Prostate gland (tissue), 2 donors: ENCODE data around the gene TRPC4. TPM values are rescaled to one million over a fixed set of nuclear protein-coding genes. Genes with fewer than 3 reads are reported as not detected.
A peak's percentile ranks its signal among the peaks of the same experiment; 100 is the strongest.

Experiments
- DNase-seq: peaks from one replicate; pipeline ENCODE4 v3.0.0-alpha.2; 2019; ENCODE audit warnings: low spot score
- H3K27ac ChIP-seq, 2 donors: fragments of 200-600 bp; sonication (generic); 2 replicates each; pipeline ENCODE4 v1.5.1; 2017 to 2019
- H3K27me3 ChIP-seq: fragments of 200-600 bp; sonication (generic); replicated peaks from 2 replicates; pipeline ENCODE4 v1.5.1; 2019; ENCODE audit not compliant: insufficient read depth
- H3K36me3 ChIP-seq, 2 donors: fragments of 200-600 bp; sonication (generic); 1 replicate in 1 of 2; 2 replicates in 1 of 2; pipeline versions ENCODE4 v1.5.1 to v1.8.1; 2017 to 2019
- H3K4me1 ChIP-seq: fragments of 200-600 bp; sonication (generic); replicated peaks from 2 replicates; pipeline ENCODE4 v1.5.1; 2019
- H3K4me3 ChIP-seq, 2 donors: fragments of 200-600 bp; sonication (generic); 2 replicates each; pipeline ENCODE4 v1.5.1; 2017 to 2019
- H3K9me3 ChIP-seq: fragments of 200-600 bp; sonication (generic); 2 replicates; pipeline ENCODE4 v1.5.1; 2017
- CTCF ChIP-seq, 4 experiments: fragments of 200-600 bp in 2 of 4; fragments of 450-650 bp in 2 of 4; sonication (generic) in 2 of 4; IDR thresholded peaks; 1 replicate in 3 of 4; 2 replicates in 1 of 4; pipeline ENCODE4 v1.5.1; 2016 to 2019; ENCODE audit warnings: antibody characterized with exemption in 4 of 4, mild to moderate bottlenecking in 2 of 4, moderate library complexity in 2 of 4
- POLR2A ChIP-seq: fragments of 450-650 bp; IDR thresholded peaks from one replicate; pipeline ENCODE4 v1.6.1; 2016; ENCODE audit warnings: antibody characterized with exemption, mild to moderate bottlenecking
- POLR2AphosphoS5 ChIP-seq: sonication (generic); formaldehyde crosslinking; IDR thresholded peaks from one replicate; pipeline ENCODE4 v1.6.1; 2017; ENCODE audit warnings: antibody characterized with exemption
- WGBS: methylation state at CpG from one replicate; pipeline ENCODE4 v1.1.5; 2018; 5-methylcytosine and 5-hydroxymethylcytosine counted together
- intact Hi-C: fragments of 100-400 bp; cut with DNase I; formaldehyde crosslinking; loops from one replicate; pipeline ENCODE4 v1.14.2; 2022
- total RNA-seq, 2 donors: library from RNA; depleted of rRNA; stranded (reverse); fragments of >200 nt; gene quantifications; one replicate each; pipeline ENCODE4 v1.1.0, GENCODE V29; 2016

The TRPC4 gene
- total RNA-seq, 2 donors from 2014 or later = 2.4 to 4.0 TPM

DNA sequence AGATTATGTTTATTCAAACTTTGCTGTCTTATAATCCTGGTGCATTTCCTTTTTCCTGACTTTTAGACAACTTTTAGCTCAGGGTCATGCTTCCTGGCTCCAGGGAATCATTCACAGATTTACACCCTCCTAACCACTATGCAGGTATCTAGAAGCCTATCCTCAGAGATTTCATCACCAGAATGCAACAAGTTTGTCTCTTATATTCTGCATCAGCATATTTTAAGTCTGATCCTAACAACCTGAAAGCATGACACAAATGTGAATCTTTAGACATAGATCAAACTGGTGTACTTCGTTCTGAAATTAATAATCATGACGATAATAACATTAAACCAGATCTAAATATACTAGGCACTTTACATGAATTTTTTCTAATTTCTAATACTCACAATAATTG lies 100.0 kb downstream of the TRPC4 start:
- intact Hi-C loops = loop anchor here (10.0 kb wide), 1 partner anchor 535 kb away; no protein-coding TSS in a partner anchor
- H3K4me3 ChIP-seq = no peak overlapping the region
- no peaks in the 10 kb centered on the region for H3K4me1 ChIP-seq
- H3K36me3 ChIP-seq = no peaks in the 10 kb centered on the region
- H3K9me3 ChIP-seq = no peaks in the 10 kb centered on the region
- WGBS = 98% methylated on average over 2 of the region's 2 CpGs
- no peak for DNase-seq
- H3K27me3 ChIP-seq = no peaks in the 10 kb centered on the region
- no peak overlapping the region for H3K27ac ChIP-seq
- no peak for TF ChIP-seq POLR2AphosphoS5

DNA sequence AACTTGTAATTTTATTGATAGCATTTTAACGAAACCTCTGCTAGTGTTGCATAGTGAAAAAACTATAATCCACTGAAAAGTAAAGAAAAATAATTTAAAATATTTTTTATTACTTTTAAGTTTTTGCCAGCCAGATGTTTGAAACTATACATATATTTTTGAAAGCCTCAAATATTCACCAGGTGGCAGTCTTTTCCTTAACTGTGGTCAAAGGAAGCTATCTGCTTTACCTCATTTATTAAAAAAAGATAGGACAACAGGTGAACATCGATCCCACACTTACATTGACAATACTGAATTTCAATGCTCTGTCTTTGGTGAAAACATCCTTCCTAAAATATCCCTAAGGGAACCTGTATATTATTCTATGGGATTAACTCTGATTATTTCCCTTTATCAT lies 100.5 kb downstream of the TRPC4 start:
- no peaks in the 10 kb centered on the region for H3K36me3 ChIP-seq
- H3K4me1 ChIP-seq = no peaks in the 10 kb centered on the region
- TF ChIP-seq CTCF (IDR thresholded peaks at IDR 0.05) = peak in 2 of 4 experiments; percentile 8 to 28
- no peak for TF ChIP-seq POLR2AphosphoS5
- no peak for TF ChIP-seq POLR2A
- DNase-seq = no peak
- H3K4me3 ChIP-seq = no peak overlapping the region
- WGBS = 59% methylated on average over 2 of the region's 2 CpGs
- intact Hi-C loops = loop anchor here (10.0 kb wide), 1 partner anchor 534 kb away; no protein-coding TSS in a partner anchor
- no peaks in the 10 kb centered on the region for H3K9me3 ChIP-seq
- H3K27me3 ChIP-seq = no peaks in the 10 kb centered on the region
- H3K27ac ChIP-seq = no peak overlapping the region

DNA sequence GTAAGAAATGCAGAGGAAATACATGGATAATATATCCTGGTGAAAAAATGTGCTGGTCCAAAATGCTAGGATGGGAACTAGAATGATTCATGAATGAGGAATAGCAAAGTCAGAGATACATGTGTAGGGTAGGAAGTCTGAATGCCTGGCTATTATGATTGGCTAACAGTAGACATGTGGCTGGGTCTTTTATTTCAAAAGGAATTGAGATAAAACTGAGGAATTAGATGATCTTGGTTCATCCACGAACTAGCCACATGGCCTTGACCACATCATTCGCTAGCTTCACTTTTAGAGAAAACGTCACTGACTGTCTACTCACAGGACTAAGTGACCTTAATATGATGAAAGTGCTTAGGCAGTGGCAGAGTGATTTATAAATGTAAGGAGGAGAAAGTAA lies 103.1 kb downstream of the TRPC4 start:
- 93% methylated on average over 3 of the region's 3 CpGs for WGBS
- Histone ChIP-seq H3K27ac (no peak overlapping the region), H3K4me3 (no peak overlapping the region), H3K36me3 (no peaks in the 10 kb centered on the region), H3K27me3 (no peaks in the 10 kb centered on the region), H3K4me1 (no peaks in the 10 kb centered on the region), H3K9me3 (no peaks in the 10 kb centered on the region)
- DNase-seq = no peak
- TF ChIP-seq CTCF (IDR thresholded peaks at IDR 0.05) = no peak
- no peak for TF ChIP-seq POLR2A
- TF ChIP-seq POLR2AphosphoS5 = no peak
- intact Hi-C loops = loop anchor here (10.0 kb wide), 1 partner anchor 532 kb away; no protein-coding TSS in a partner anchor

DNA sequence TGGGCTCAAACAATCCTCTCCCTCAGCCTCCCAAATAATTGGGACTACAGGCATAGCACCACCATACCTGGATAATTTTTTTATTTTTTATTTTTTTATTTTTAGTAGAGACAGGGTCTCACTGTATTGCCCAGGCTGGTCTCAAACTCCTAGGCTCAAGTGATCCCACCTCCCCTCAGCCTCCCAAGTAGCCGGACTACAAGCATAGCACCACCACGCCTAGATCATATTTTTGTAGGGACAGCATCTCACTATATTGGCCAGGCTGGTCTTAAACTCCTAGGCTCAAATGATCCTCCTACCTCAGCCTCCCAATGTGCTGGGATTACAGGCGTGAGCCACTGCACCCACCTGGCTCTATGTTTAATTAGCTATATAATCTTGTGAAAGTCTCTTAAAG lies 114.2 kb downstream of the TRPC4 start:
- H3K4me1 ChIP-seq = no peaks in the 10 kb centered on the region
- no peak overlapping the region for H3K27ac ChIP-seq
- H3K4me3 ChIP-seq = no peak overlapping the region
- DNase-seq = no peak
- no peaks in the 10 kb centered on the region for H3K36me3 ChIP-seq
- intact Hi-C loops = no loop called here
- no peaks in the 10 kb centered on the region for H3K27me3 ChIP-seq
- TF ChIP-seq POLR2AphosphoS5 (no peak), CTCF (IDR thresholded peaks at IDR 0.05) (no peak), POLR2A (no peak)
- no peaks in the 10 kb centered on the region for H3K9me3 ChIP-seq
- 56% methylated on average over 3 of the region's 3 CpGs for WGBS

DNA sequence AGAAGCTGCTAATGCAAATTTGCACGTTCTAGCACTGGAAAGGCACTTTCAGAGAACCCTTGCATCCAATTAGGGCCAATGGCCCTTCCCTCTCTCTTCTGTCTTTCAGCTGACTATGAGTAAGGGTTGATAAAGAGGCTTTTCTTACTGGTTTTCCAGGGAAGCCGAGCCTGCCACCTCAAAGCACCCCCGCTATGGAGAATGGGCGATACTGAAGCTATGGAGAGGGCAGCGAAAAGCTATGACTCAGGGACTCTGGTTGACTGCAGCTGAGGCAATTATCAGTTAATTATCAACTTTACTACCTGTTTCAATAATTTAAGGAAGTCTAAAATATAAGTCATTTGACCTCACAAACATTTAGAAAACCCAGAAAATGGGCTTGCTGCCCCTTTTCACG lies 115.8 kb downstream of the TRPC4 start:
- H3K9me3 ChIP-seq = no peaks in the 10 kb centered on the region
- no peaks in the 10 kb centered on the region for H3K4me1 ChIP-seq
- H3K27ac ChIP-seq = no peak overlapping the region
- H3K36me3 ChIP-seq = no peaks in the 10 kb centered on the region
- TF ChIP-seq POLR2A = no peak
- TF ChIP-seq POLR2AphosphoS5 = no peak
- TF ChIP-seq CTCF (IDR thresholded peaks at IDR 0.05) = no peak
- intact Hi-C loops = no loop called here
- H3K4me3 ChIP-seq = no peak overlapping the region
- no peak for DNase-seq
- no peaks in the 10 kb centered on the region for H3K27me3 ChIP-seq
- WGBS = 73% methylated on average over 6 of the region's 6 CpGs
